K562 (cell line): Measurements from ENCODE around the gene ERICH6. TPM values are rescaled to one million over a fixed set of nuclear protein-coding genes. Genes with fewer than 3 reads are reported as not detected.
A peak's percentile ranks its signal among the peaks of the same experiment; 100 is the strongest.

Experiments
- ATAC-seq: fragments of 200-7000 bp; cut with Tn5 transposase; 3 replicates; pipeline ENCODE4 v1.9.1; 2020; ENCODE audit warnings: moderate library complexity
- BruUV-seq: library from RNA; stranded (reverse); fragments of 400-500 nt; replicated peaks from 2 replicates; lab custom pipeline; 2021; lab: Mats Ljungman, UMichigan
- CTCF ChIA-PET: fragments of 300-600 bp; formaldehyde crosslinking; extraction: SDS; loops from one replicate; lab custom pipeline; 2021; ENCODE audit warnings: low intra/inter-chr PET ratio; lab: Yijun Ruan, JAX
- POLR2A ChIA-PET: fragments of 300-600, 350-650 bp; sonication (Branson Sonifier 250); formaldehyde crosslinking; extraction: SDS; loops from one replicate; lab custom pipeline; 2021; ENCODE audit warnings: antibody characterized with exemption, inconsistent platforms; lab: Yijun Ruan, JAX
- DNase-seq, 4 experiments: peaks; one replicate each; pipeline versions ENCODE4 v3.0.0 to v3.0.0-alpha.2; 2011 to 2018; ENCODE audit warnings: low spot score in 3 of 4, mixed read lengths in 3 of 4; ENCODE audit errors: extremely low read depth in 1 of 4
- FAIRE-seq: peaks from 2 replicates; lab custom pipeline; 2011; peaks lifted over from hg19 to GRCh38; lab: Jason Lieb, UNC
- H2AFZ ChIP-seq: 2 replicates; pipeline ENCODE4 v1.6.0; 2011; ENCODE audit warnings: low read depth, low read length, control low read depth, inconsistent platforms
- H3K27ac ChIP-seq: fragments of 200-600 bp; 3 replicates; pipeline ENCODE4 v1.8.0; 2011; ENCODE audit warnings: low read depth, mild to moderate bottlenecking, control low read depth, inconsistent platforms, low read length, moderate library complexity, mixed read lengths; ENCODE audit errors: extremely low read depth
- H3K27me3 ChIP-seq, 2 experiments: fragments of 300-600 bp in 1 of 2; 2 replicates in 1 of 2; 3 replicates in 1 of 2; pipeline versions ENCODE4 v1.6.0 to v1.8.0; 2011; ENCODE audit warnings: inconsistent platforms in 2 of 2, low read length in 2 of 2, mild to moderate bottlenecking in 1 of 2, mixed read lengths in 1 of 2, moderate library complexity in 1 of 2; ENCODE audit not compliant: control insufficient read depth in 2 of 2, insufficient read depth in 2 of 2
- H3K36me3 ChIP-seq: fragments of 300-600 bp; 3 replicates; pipeline ENCODE4 v1.8.0; 2011; ENCODE audit warnings: mild to moderate bottlenecking, low read length, inconsistent platforms; ENCODE audit not compliant: control insufficient read depth, insufficient read depth
- H3K4me1 ChIP-seq, 2 experiments: fragments of 200-600 bp in 1 of 2; replicated peaks in 1 of 2; 2 replicates in 1 of 2; 3 replicates in 1 of 2; pipeline versions ENCODE4 v1.5.1 to v1.8.0; 2011; ENCODE audit warnings: inconsistent platforms in 2 of 2, low read length in 2 of 2, mild to moderate bottlenecking in 1 of 2, mixed read lengths in 1 of 2, moderate library complexity in 1 of 2; ENCODE audit not compliant: control insufficient read depth in 2 of 2, insufficient read depth in 2 of 2
- H3K4me2 ChIP-seq: 2 replicates; pipeline ENCODE4 v1.6.1; 2011; ENCODE audit warnings: low read length, control low read depth, inconsistent platforms, mixed read lengths; ENCODE audit not compliant: insufficient read depth
- H3K4me3 ChIP-seq: fragments of 200-600 bp; sonication (generic), shearing (Covaris generic); 2 replicates; pipeline ENCODE4 v1.5.1; 2016; ENCODE audit warnings: control low read depth, inconsistent platforms
- H3K79me2 ChIP-seq: fragments of 200-600 bp; 3 replicates; pipeline ENCODE4 v1.8.0; 2011; ENCODE audit warnings: low read length, inconsistent platforms; ENCODE audit not compliant: control insufficient read depth, insufficient read depth
- H3K9ac ChIP-seq, 2 experiments: 2 replicates each; pipeline versions ENCODE4 v1.6.0 to v1.6.1; 2011; ENCODE audit warnings: low read depth in 2 of 2, low read length in 2 of 2, control low read depth in 1 of 2, inconsistent platforms in 1 of 2, mild to moderate bottlenecking in 1 of 2, mixed read lengths in 1 of 2; ENCODE audit not compliant: insufficient read depth in 1 of 2
- H3K9me1 ChIP-seq: one replicate; pipeline ENCODE4 v1.6.0; 2011; ENCODE audit warnings: inconsistent platforms, mild to moderate bottlenecking, low read length, moderate library complexity; ENCODE audit not compliant: control insufficient read depth, insufficient read depth
- H3K9me3 ChIP-seq: replicated peaks from 2 replicates; pipeline ENCODE4 v1.5.1; 2011; ENCODE audit warnings: low read depth, low read length, inconsistent platforms; ENCODE audit not compliant: control insufficient read depth, insufficient read depth
- H4K20me1 ChIP-seq: replicated peaks from 2 replicates; pipeline ENCODE4 v1.6.1; 2011; ENCODE audit warnings: low read length, inconsistent platforms, mixed read lengths; ENCODE audit not compliant: control insufficient read depth, insufficient read depth
- ARID2 ChIP-seq: fragments of 450-650 bp; IDR thresholded peaks from 2 replicates; pipeline ENCODE4 v1.6.1; 2017; ENCODE audit warnings: antibody characterized with exemption, mild to moderate bottlenecking
- ASH1L ChIP-seq: fragments of 450-650 bp; IDR thresholded peaks from 2 replicates; pipeline ENCODE4 v1.6.1; 2018; ENCODE audit warnings: borderline replicate concordance, mild to moderate bottlenecking, low read depth; ENCODE audit not compliant: partially characterized antibody
- E2F3 ChIP-seq: fragments of 250-450 bp; sonication (Bioruptor Pico); IDR thresholded peaks from 2 replicates; pipeline ENCODE4 v1.4.0; 2020; ENCODE audit warnings: mild to moderate bottlenecking
- ETV5 ChIP-seq: sonication (generic); formaldehyde crosslinking; IDR thresholded peaks from 2 replicates; pipeline ENCODE4 v1.4.0; 2020; ENCODE audit warnings: low read depth, mild to moderate bottlenecking, missing genetic modification reagents
- FIP1L1 ChIP-seq: fragments of 200-400 bp; formaldehyde crosslinking; IDR thresholded peaks from 2 replicates; pipeline ENCODE4 v1.6.1; 2018; ENCODE audit warnings: mild to moderate bottlenecking, low read depth, low read length; ENCODE audit not compliant: poor library complexity, severe bottlenecking
- HIVEP1 ChIP-seq: fragments of 250-450 bp; sonication (Bioruptor Pico); IDR thresholded peaks from 2 replicates; pipeline ENCODE4 v1.4.0; 2020; ENCODE audit warnings: mild to moderate bottlenecking
- MAZ ChIP-seq, 2 experiments: fragments of 450-650 bp in 1 of 2; sonication (generic) in 1 of 2; formaldehyde crosslinking; IDR thresholded peaks in 1 of 2; conservative IDR thresholded peaks in 1 of 2; 2 replicates each; pipeline versions ENCODE4 v1.4.0 to v1.5.0; 2020; ENCODE audit warnings: mild to moderate bottlenecking in 1 of 2, missing genetic modification reagents in 1 of 2
- NFIC ChIP-seq: fragments of 450-650 bp; IDR thresholded peaks from 2 replicates; pipeline ENCODE4 v1.6.1; 2017; ENCODE audit warnings: mild to moderate bottlenecking, inconsistent platforms
- NFYB ChIP-seq: IDR thresholded peaks from 2 replicates; pipeline ENCODE4 v1.6.1; 2011; ENCODE audit warnings: mild to moderate bottlenecking, moderate library complexity; ENCODE audit not compliant: insufficient read length; ENCODE audit errors: extremely low read depth
- NR0B1 ChIP-seq: fragments of 450-650 bp; IDR thresholded peaks from one replicate; pipeline ENCODE4 v1.6.1; 2018; ENCODE audit warnings: mild to moderate bottlenecking, moderate library complexity; ENCODE audit not compliant: partially characterized antibody
- POLR2G ChIP-seq: fragments of 200-400 bp; formaldehyde crosslinking; IDR thresholded peaks from 2 replicates; pipeline ENCODE4 v1.6.1; 2017; ENCODE audit warnings: low read depth, mild to moderate bottlenecking, antibody characterized with exemption, low read length, moderate library complexity
- PRPF4 ChIP-seq: fragments of 200-400 bp; formaldehyde crosslinking; IDR thresholded peaks from one replicate; pipeline ENCODE4 v1.6.1; 2017; ENCODE audit warnings: low read length, low read depth, mild to moderate bottlenecking; ENCODE audit not compliant: insufficient read depth, poor library complexity, severe bottlenecking
- PURB ChIP-seq: sonication (generic); formaldehyde crosslinking; IDR thresholded peaks from 2 replicates; pipeline ENCODE4 v1.9.0; 2021; ENCODE audit warnings: low read depth, mild to moderate bottlenecking, missing genetic modification reagents
- SIN3B ChIP-seq: fragments of 450-650 bp; IDR thresholded peaks from 2 replicates; pipeline ENCODE4 v1.6.1; 2017; ENCODE audit warnings: low read depth, mild to moderate bottlenecking, moderate library complexity
- SMC3 ChIP-seq: conservative IDR thresholded peaks from 2 replicates; pipeline ENCODE4 v1.6.1; 2011; ENCODE audit warnings: low read depth, low read length, improper control_type of control experiment; ENCODE audit not compliant: insufficient read depth
- ZBTB2 ChIP-seq: fragments of 450-650 bp; IDR thresholded peaks from 2 replicates; pipeline ENCODE4 v1.6.1; 2016; ENCODE audit warnings: antibody characterized with exemption
- ZFPM2 ChIP-seq: fragments of 250-450 bp; sonication (Bioruptor Pico); IDR thresholded peaks from 2 replicates; pipeline ENCODE4 v1.5.1; 2022; ENCODE audit warnings: mild to moderate bottlenecking
- ZNF263 ChIP-seq: sonication (generic); formaldehyde crosslinking; IDR thresholded peaks from 2 replicates; pipeline ENCODE4 v1.8.0; 2022; ENCODE audit warnings: mild to moderate bottlenecking, missing genetic modification reagents, borderline replicate concordance
- ZNF316 ChIP-seq: fragments of 450-650 bp; IDR thresholded peaks from 2 replicates; pipeline ENCODE4 v1.6.1; 2016
- WGBS: fragments of 100-300 bp; shearing (Covaris generic); methylation state at CpG from one replicate; pipeline ENCODE4 v1.1.6; 2016; ENCODE audit warnings: low coverage, mixed read lengths; ENCODE audit not compliant: insufficient coverage; ENCODE audit errors: missing lambda C conversion rate; 5-methylcytosine and 5-hydroxymethylcytosine counted together
- in situ Hi-C: fragments of 300-500 bp; cut with MboI; formaldehyde crosslinking; loops from 4 replicates; pipeline ENCODE4 v1.15.0; 2018; ENCODE audit warnings: inconsistent platforms, mixed read lengths
- intact Hi-C: fragments of 100-400 bp; cut with micrococcal nuclease; formaldehyde crosslinking; loops from 2 replicates; pipeline ENCODE4 v1.14.2; 2022
- polyA plus RNA-seq, 8 experiments: library from polyadenylated mRNA; depleted of rRNA in 4 of 8; stranded (reverse) in 5 of 8; unstranded in 3 of 8; fragments of >200 nt; fragmentation: Nextera tagmentation in 2 of 8; fragmentation: Illumina TruSeq in 1 of 8; extraction: Ambion mirVana in 2 of 8; extraction: Trizol in 1 of 8; gene quantifications; 2 replicates each; pipeline versions ENCODE4 v1.2.1 to v1.2.3, GENCODE V29; 2011 to 2014; ENCODE audit warnings: inconsistent platforms in 1 of 8, missing spikeins in 1 of 8
- total RNA-seq, 7 experiments: library from RNA; depleted of rRNA in 6 of 7; stranded (reverse); fragments of >200 nt in 6 of 7; fragmentation: Illumina TruSeq in 2 of 7; extraction: Trizol in 2 of 7; gene quantifications; 2 replicates each; pipeline versions ENCODE4 v1.2.1 to v1.2.3, GENCODE V29; 2011 to 2021; ENCODE audit warnings: low replicate concordance in 1 of 7

ERICH6 gene
- total and polyA plus RNA-seq, 9 of the 15 experiments (the other 6 are each of a cell fraction or from before 2014, with no cell fraction given), result not detected

- TF ChIP-seq ZNF263 (CRISPR knock-in tag), result no peak
- no peak for TF ChIP-seq SIN3B
- TF ChIP-seq HIVEP1, result no peak
- TF ChIP-seq ASH1L, result no peak
- no peak for TF ChIP-seq NFYB
- no peak for TF ChIP-seq FIP1L1
Observed at GRCh38 chr3:150613709-150614480, 89.8 kb downstream of the ERICH6 start (continued).

- BruUV-seq, result no TSS peak
- FAIRE-seq, result no peak
- H3K27me3 ChIP-seq, result no peaks in the 10 kb centered on the region
- no peak overlapping the region for H3K4me3 ChIP-seq
- intact Hi-C loops, result no loop called here
- 69% methylated on average over 2 of the region's 2 CpGs for WGBS
- in situ Hi-C loops, result no loop called here
- H3K9ac ChIP-seq, result no peak overlapping the region
- peaks cover 82% of the 10 kb centered on the region for H3K79me2 ChIP-seq
- H3K36me3 ChIP-seq, result peaks cover 50% of the 10 kb centered on the region
- no peak overlapping the region for H3K4me2 ChIP-seq
- ATAC-seq, result peak; percentile 57
- no peaks in the 10 kb centered on the region for H3K9me1 ChIP-seq
- H2AFZ ChIP-seq, result no peak overlapping the region
- POLR2A ChIA-PET, result interaction anchor here (0.6 kb wide), 1 partner anchor 10 kb away, joined by 3 read pairs; the partner anchor contains the start of gene SELENOT
- no peaks in the 10 kb centered on the region for H3K9me3 ChIP-seq
- DNase-seq, result peak in 1 of 4 experiments; percentile 37
- no peak overlapping the region for H3K27ac ChIP-seq
- CTCF ChIA-PET, result no interaction called here
- 0 out of 2 replicates have a peak, but pooled peaks cover 5% of the 10 kb centered on the region for H4K20me1 ChIP-seq
- peaks cover under 1 to 12% of the 10 kb centered on the region in 2 experiments; a peak in 3 of 5 replicates for H3K4me1 ChIP-seq
- TF ChIP-seq PRPF4 (no peak), ETV5 (CRISPR knock-in tag) (no peak), SMC3 (no peak), POLR2G (no peak), NR0B1 (no peak), ZNF316 (peak; percentile 95), PURB (CRISPR knock-in tag) (no peak), ZFPM2 (CRISPR knock-in tag) (no peak), E2F3 (CRISPR knock-in tag) (no peak), ZBTB2 (no peak), ARID2 (no peak), MAZ (CRISPR knock-in tag; conservative IDR thresholded peaks at IDR 0.05 in 1 of 2, IDR thresholded peaks at IDR 0.05 in 1 of 2) (no peak), NFIC (no peak)
Observed at GRCh38 chr3:150613034-150613433, 90.7 kb downstream of the ERICH6 start.
